Fibroblast of skin of left quadriceps (primary cell): Measurements from ENCODE around the gene SELENOO.
"Not testable (repeated sequence)": the region's sequence is repeated elsewhere in the genome, so short reads cannot be mapped to it uniquely, and the experiment has no call there.

ENCODE experiments used
- DNase-seq, 2 experiments: peaks; one replicate each; pipeline ENCODE4 v3.0.0-alpha.2; 2013; ENCODE audit warnings: low read depth in 2 of 2

Gene SELENOO

DNA sequence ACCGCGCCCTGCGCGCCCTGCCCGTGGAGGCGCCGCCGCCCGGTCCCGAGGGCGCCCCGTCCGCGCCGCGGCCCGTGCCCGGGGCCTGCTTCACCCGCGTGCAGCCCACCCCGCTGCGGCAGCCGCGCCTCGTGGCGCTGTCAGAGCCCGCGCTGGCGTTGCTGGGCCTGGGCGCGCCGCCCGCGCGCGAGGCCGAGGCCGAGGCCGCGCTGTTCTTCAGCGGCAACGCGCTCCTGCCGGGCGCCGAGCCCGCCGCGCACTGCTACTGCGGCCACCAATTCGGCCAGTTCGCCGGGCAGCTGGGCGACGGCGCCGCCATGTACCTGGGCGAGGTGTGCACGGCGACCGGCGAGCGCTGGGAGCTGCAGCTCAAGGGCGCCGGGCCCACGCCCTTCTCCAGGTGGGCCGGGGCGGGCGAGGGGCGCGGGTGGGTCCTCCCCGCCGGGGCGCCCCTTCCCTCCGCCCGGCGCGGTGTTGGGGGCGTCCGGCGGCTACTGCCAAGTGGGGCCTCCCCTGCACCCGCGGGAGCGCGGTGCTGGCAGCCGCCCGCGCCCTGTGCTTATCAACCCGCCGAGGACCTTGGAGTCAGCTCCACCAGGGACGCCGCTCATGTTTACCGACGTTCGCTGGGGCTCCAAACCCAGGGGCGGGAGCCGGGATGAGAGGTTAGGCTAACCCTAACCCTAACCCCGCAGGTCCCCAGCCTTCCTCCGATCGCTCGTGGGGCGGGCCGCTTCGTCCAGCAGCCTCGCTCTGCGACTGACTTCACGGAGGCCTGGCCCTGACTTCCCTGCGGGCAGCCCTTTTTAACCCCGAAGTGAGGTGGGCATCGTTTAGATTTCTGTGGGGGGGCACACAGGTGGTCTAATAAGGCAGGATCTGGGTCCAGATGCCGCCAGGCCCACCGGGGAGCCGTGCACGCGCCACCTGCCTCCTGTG is 649 bp downstream of the SELENOO start:
- no peak for DNase-seq

DNA sequence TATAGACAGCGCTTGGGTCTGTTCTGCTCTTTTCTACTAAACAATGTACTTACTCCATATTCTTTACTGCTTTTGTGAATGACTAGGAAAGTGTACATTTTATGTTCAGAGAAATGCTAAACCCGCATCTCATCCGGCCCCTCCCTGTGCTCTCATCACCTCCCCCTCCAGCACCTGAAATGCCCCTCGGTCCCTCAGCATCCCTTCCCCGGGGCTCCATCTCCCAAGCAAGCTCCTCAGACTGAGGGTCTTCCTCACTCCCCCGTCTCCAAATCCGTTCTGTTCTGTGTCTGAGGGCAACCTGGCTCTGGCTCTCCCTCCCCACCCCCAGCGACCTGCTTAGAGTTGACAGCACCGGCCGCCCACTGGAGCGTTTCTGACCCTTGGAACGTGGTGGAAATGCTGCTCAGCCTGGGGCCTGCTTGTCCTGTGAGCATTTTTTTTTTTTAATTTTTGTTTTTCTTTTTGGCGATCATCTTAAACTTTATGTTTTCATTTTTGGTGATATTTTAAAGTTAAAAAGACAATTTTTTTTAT is 1.4 kb downstream of the SELENOO start:
- no peak for DNase-seq

DNA sequence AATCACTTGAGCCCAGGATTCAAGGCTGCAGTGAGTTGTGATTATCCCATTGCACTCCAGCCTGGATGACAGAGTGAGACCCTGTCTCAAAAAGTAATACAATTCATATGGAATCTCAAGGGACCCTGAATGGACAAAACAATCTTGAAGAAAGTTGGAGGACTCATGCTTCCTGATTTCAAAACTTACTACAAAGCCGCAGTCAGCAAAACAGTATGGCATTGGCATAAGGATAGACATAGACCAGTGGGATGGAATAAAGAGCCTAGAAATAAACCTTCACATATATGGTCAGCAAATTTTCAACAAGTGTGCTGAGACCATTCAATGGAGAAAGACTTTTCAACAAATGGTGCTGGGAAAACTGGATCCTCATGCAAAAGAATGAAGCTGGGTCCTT is 2.5 kb downstream of the SELENOO start:
- no peak for DNase-seq

DNA sequence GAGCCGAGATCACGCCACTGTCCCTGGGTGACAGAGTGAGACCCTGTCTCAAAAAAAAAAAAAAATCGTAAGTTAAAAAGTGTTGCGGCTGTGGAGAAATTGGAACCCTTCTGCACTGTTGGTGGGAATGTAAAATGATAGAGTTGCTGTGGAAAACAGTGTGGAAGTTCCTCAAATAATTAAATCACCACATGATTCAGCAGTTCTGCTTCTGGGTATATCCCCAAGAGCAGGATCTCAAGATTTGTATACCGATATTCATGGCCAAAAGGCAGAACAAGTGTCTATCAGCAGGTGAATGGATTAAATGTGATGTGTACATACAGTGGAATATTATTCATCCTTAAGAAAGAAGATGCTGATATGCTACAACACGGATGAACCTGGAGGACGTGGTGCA is 3.8 kb downstream of the SELENOO start:
- DNase-seq: no peak

DNA sequence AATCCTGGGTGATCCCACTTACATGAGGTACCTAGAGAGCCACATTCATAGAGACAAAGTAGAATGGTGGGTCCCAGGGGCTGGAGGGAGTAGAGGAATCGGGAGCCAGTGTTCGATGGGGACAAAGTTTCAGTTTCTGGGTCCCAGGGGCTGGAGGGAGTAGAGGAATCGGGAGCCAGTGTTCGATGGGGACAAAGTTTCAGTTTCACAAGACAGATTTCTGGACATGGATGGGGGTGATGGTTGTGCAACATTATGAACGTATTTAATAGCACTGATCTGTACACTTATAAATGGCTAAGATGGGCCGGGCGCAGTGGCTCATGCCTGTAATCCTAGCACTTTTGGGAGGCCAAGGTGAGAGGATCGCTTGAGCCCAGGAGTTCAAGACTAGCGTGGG is 4.2 kb downstream of the SELENOO start:
- DNase-seq: not testable (repeated sequence)

DNA sequence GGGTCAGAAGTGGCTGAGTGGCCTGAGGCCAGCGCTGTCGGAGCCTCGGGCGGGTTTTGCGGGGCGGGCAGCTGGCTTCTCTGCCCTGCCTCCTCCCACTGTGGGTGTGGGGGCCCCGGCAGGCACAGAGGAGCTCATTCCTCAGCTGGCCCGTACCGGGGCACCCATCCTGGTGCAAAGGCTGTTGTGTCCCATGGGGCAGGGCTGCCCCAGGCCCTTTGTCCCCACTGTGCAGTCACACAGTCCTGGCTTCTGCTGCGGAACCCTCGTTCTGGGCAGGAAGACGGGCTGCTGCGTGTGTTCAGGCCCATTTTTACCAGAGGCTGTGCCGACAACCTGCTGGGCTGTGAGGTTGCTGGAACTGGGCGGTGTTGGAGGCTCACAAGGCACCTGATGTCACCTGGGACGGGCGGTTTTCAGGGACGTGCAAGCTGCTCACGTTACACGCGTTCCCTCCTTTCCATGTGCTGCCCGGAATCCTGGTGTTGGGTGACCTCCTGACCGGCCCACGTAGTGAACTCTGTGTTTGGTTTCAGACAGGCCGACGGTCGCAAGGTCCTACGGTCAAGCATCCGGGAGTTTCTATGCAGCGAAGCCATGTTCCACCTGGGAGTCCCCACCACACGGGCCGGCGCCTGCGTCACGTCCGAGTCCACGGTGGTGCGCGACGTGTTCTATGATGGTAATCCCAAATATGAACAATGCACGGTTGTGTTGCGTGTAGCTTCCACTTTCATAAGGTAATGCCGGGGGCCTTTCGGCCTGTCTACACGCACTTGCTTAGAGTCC is 5.2 kb downstream of the SELENOO start:
- DNase-seq: no peak

DNA sequence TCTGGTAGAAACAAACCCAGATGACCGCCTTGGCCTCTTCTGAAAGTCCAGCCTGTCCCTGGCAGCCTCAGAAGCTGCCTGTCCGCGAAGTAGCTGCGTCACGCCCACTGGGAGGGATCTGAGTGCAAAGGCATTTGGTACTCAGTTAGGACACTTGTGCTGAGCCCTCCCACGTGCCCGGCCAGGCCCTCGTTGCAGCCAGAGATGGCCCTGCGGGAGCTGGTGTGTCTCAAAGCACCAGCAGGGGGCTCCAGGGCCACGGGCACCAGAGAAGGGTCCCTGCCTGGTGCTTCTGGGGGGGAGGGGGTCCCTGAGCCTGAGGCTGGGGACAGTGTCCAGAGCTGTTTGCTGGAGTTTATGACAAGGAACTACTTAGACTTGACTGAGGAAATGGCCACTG is 5.8 kb downstream of the SELENOO start:
- no peak for DNase-seq

DNA sequence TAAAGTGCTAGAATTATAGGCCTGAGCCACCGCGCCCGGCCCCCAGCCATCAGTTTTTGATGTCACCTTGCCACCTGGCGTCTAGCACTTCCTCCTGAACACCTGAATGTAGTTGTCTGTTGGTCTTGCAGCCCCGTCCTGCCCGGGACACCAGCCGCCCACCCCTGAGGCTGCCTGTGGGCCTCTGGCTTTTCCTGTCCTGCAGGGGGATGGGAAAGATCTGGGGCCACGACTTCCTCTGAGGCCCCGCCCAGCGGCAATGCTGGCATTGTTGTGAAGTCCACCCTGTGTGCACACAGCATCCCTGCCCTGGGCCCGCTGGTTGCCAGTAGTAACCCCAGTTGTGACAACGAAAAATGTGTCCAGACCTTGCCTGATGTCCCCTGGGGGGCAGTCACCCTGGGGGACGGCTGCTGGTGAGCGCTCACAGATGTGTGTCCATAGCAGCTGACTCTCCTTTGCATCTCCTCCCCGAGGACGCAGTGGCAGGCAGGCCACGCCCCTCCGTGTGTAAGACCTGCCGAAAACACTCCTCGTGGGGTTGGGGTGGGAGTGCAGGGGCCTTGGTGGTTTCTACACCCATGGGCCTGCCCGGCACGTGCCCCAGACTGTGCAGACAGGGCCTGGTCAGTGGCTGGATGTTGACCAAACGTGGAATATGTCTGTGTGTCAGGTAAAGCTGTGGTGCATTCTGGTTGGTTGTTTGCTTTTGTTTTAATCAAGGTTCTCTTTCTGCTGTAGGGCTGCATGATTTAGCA is 6.8 kb downstream of the SELENOO start:
- no peak for DNase-seq

DNA sequence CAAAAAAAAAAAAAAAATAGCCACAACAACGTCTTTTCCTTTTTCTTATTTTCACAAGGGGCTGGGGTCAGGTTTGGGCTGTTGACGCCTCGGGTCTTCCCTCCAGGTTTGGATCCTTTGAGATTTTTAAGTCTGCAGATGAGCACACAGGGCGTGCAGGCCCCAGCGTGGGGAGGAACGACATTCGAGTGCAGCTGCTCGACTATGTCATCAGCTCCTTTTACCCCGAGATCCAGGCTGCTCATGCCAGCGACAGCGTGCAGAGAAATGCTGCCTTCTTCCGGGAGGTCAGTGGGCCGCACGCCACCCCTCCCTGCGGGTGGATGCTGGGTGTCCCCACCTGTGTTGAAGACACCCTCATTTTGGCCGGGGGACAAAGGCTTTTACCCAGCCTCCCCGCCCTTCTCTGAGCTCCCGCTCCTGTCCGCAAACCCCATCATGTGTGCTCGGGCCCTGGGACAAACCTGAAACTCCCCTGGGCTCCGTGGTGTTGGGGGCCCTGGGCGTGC is 7.7 kb downstream of the SELENOO start:
- no peak for DNase-seq

DNA sequence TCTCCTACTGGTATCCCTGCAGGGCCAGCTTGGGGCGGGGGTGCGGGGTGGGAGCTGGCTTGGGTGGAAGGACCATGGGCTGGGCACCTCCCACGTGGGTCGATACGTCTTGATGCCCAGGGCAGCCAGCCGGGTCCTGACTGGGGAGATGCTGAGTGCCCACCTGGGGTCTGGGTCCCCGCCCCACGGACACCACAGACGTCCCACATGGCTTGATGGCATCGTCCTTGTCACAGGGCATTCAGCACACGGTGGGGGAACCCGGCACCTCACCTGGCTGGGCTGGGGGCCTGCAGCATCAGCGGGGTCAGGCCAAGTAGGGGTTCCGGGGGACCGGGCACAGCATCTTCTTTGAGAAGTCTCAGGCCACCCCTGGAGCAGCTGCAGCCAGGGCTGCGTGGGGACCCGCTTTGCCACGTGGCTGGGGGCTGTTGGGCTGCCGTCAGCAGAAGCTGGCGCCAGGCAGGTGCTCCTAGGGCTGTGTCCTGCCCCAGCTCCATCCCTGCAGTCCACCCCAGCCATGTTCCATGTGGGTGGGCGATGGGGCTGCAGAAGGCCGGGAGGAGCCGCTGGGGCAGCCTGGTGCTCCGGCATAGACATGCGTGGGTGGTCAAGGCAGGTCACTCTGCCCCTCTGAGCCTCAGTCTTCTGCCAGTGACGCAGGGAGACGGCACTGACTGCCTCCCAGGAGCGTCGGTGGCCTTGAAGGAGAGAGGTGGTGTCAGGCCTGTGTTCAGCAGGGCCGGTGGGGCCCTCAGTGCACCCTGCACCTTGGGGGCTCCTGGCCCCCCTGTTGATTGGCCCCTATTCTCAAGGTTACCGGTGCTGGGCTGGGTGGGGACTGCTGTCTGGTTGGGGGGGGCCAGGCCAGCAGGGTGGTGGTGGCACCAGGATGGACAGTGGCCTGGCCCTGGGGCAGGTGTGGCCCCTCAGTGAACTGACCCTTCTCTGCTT is 8.4 kb downstream of the SELENOO start:
- DNase-seq: no peak

DNA sequence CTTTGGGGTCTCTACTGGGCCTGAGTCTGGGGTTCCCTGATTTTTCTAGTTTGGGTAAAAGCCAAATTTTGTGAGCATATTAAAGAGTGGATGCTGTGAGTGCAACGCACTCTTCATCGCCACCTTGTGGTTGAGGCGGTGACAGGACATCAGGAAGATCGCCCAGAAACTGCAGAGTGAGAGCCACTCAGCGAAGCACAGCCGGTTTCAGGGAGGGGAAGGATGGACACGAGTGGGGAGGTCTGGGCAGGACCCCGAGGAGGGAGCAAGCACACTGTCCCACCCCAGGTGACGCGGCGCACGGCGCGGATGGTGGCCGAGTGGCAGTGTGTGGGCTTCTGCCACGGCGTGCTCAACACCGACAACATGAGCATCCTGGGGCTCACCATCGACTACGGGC is 9.1 kb downstream of the SELENOO start:
- peak; percentile 30 to 33 for DNase-seq

DNA sequence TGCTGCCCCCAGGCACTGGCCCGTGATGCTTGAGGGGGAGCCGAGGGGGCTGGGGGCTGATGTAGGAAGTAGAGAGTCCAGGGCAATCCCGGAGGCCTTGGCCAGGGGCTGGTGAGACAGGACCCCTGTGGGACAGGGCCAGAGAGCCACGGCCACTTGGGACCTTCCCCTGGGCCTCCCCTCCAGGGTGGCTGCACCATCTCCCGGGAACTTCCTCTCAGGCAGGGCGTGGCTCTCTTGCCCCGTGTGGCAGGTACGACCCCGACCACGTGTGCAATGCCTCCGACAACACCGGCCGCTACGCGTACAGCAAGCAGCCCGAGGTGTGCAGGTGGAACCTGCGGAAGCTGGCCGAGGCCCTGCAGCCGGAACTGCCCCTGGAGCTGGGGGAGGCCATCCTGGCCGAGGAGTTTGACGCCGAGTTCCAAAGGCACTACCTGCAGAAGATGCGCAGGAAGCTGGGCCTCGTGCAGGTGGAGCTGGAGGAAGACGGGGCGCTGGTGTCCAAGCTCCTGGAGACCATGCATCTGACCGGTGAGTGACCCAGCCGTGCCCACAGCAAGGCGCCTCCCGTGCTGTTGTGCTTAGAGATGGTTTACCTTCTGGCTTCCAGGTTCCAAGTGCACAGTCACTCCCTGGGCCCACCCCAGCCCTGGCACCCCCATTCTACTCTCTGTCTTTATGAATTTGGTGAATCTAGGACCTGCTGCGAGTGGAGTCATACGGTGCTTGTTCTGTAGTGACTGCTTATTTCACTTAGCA is 9.7 kb downstream of the SELENOO start:
- no peak for DNase-seq

DNA sequence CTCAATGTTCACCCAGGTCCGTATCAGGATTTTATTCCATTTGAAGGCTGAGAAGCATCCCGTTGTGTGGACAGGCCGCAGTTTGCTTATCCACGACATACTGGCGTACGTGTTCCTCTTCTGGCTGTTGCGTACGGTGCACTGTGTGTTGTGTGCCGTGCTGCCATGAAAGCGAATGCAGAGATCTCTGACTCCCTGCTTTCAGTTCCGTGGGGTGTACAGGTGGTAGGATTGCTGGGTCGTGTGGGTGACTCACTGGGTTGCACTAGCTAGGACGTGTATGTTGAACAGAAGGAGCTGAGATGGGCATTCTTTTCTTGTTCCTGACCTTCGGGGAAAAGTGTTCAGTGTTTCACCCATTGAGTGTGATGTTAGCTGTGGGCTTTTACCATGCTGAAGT is 10.3 kb downstream of the SELENOO start:
- DNase-seq: no peak

DNA sequence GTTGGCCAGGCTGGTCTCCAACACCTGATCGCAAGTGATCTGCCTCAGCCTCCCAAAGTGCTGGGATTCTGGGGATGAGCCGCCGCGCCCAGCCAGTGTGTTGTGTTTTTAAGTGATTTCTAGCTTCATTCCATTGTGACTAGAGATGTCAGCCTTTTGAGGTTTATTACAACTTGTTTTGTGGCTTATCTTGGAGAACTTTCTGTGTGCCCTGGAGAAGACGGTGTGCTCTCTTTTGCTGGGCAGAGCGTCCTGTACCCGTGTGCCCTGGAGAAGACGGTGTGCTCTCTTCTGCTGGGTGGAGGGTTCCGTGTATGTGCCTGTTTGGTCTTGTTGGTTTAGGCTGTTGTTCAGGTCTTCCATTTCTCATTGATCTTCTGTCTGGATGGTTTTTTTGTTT is 12.5 kb downstream of the SELENOO start:
- DNase-seq: no peak

DNA sequence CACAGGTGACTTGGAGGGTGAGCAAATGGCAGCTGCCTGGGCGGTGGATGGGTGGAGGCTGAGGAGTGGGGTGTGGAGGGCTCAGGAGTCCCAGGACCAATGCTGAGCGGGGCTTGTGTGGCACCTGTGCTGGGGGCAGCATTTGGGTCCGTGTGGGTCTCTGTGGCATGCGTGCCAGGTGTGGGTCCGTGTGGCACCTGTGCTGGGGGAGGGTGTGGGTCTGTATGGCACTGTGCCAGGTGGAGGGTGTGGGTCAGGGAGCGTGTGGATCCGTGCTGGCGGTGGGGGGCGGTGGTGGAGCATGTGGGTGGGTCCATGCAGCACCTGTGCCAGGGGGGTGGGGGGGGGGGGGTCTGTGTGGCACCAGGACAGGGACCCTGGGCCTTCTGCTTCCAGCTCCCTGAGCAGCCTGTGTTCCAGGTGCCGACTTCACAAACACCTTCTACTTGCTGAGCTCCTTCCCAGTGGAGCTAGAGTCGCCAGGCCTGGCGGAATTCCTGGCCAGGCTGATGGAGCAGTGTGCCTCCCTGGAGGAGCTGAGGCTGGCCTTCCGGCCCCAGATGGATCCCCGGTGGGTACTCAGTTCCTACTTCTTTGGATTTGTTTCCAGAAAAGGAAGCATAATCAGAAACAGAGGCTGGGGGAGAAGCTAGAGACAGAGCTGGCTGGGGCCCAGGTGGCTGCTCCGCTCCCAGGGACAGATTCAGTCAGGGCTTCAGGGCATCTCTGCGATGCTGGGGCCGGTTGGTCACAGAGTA is 14.7 kb downstream of the SELENOO start:
- DNase-seq: no peak

DNA sequence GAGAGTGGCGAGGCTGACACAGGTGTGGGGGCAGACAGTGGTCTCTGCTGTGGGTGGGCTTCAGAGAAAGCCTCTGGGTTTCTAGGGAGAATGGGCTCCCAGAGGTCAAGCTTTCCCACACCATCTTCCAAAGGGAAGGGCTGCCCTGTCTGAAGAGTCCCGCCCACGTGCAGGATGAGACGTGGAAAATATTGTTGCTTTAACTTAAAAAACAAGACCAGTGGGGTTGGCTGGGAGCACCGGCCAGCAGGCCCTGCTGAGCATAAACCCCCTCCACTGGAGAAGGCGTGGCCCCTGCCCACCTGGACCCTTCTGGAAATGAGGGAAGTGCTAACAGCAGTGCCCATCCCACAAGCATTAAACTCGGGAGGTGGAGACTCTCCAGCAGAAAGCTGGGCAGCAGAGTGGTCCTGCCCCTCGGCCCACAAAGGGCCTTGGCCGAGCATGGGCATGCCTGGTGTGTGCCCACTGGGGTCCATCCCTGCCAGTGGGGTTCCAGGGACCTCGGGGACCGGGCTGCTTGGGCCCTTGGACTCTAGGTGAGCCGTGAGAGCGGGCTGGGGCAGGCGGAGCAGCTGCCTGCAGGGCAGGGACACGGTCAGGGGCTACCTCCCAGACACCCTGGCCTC is 15.4 kb downstream of the SELENOO start:
- DNase-seq: no peak

DNA sequence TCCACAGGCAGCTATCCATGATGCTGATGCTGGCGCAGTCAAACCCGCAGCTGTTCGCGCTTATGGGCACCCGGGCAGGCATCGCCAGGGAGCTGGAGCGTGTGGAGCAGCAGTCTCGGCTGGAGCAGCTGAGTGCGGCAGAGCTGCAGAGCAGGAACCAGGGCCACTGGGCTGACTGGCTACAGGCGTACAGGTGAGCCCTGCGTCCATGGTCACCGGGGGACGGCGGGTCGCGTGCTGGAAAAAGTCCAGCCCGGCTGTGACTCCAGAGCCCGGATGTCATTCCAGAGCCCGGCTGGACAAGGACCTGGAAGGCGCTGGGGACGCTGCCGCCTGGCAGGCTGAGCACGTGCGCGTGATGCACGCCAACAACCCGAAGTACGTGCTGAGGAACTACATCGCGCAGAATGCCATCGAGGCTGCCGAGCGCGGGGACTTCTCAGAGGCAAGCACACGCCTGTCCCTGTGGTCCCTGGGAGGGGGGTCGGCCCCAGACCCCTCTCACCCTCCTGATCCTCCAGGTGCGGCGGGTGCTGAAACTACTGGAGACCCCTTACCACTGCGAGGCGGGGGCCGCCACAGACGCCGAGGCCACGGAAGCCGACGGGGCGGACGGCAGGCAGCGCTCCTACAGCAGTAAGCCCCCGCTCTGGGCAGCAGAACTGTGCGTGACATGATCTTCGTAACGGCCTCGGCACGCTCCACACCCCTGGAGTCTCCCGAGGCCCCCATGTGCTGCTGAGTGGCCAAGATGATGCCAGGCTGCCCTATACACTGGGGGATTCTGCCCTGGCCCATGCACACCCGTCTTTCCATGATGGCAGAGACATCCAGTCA is 16.1 kb downstream of the SELENOO start:
- DNase-seq: no peak
